Endothelial cell of umbilical vein (primary cell): ENCODE measurements around the gene MIGA2.

Experiments used
- CTCF ChIP-seq, 2 donors: IDR thresholded peaks; 1 replicate in 1 of 2; 2 replicates in 1 of 2; pipeline ENCODE4 v1.5.1; 2011; ENCODE audit warnings: low read length in 2 of 2, mild to moderate bottlenecking in 2 of 2, moderate library complexity in 2 of 2, control low read depth in 1 of 2, inconsistent platforms in 1 of 2, low read depth in 1 of 2; ENCODE audit not compliant: insufficient read depth in 1 of 2; ENCODE audit errors: extremely low read depth in 1 of 2
- EZH2 ChIP-seq: IDR thresholded peaks from 2 replicates; pipeline ENCODE4 v1.6.1; 2012; ENCODE audit warnings: borderline replicate concordance, low read depth, mild to moderate bottlenecking, moderate library complexity, low read length, inconsistent platforms; ENCODE audit not compliant: severe bottlenecking
- JUN ChIP-seq: IDR thresholded peaks from 2 replicates; pipeline ENCODE4 v1.6.1; 2011; ENCODE audit warnings: borderline replicate concordance, low read depth; ENCODE audit not compliant: insufficient read length, insufficient read depth
- MAX ChIP-seq: IDR thresholded peaks from 2 replicates; pipeline ENCODE4 v1.6.1; 2011; ENCODE audit not compliant: insufficient read depth, insufficient read length
- MYC ChIP-seq: IDR thresholded peaks from one replicate; pipeline ENCODE4 v1.6.1; 2011; ENCODE audit warnings: mild to moderate bottlenecking, low read depth, low read length
- POLR2A ChIP-seq: IDR thresholded peaks from 2 replicates; pipeline ENCODE4 v1.6.1; 2012; ENCODE audit warnings: low read depth, mild to moderate bottlenecking, control low read depth, low read length
- POLR2AphosphoS5 ChIP-seq: IDR thresholded peaks from 2 replicates; pipeline ENCODE4 v1.6.1; 2012; ENCODE audit warnings: low read depth, mild to moderate bottlenecking, control low read depth, low read length, moderate library complexity; ENCODE audit not compliant: insufficient read depth

GRCh38 chr9:129075996-129076639 is 39.7 kb downstream of the MIGA2 start:
- TF ChIP-seq CTCF (IDR thresholded peaks at IDR 0.05; ENCODE audit: extremely low read depth in 1 of 2, insufficient read depth in 1 of 2, low read depth in 1 of 2, low read length in 2 of 2) (no peak), EZH2 (no peak), POLR2AphosphoS5 (no peak), MAX (no peak), MYC (no peak), POLR2A (no peak), JUN (no peak)
